ENCODE results near the gene EIF4E2.

DNA sequence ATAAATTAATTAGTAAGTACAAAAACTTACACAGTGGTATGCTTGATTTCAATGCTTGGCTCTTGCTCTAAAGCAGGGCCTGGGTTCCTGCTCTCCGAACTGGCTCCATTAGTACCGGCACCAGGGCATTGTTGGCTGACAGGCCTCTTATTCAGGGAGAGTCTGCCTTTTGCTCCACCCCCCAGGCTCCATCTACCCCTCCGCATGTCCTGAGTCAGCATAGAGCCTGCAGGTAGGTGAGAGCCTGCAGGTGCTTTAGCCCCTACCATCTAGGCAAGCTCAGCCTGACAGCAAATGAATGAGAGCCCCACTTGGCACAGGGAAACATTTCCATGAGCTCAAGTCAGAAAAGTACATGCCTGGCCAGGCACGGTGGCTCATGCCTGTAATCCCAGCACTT lies 47.8 kb downstream of the EIF4E2 start:
- TF ChIP-seq, protein P1, sequence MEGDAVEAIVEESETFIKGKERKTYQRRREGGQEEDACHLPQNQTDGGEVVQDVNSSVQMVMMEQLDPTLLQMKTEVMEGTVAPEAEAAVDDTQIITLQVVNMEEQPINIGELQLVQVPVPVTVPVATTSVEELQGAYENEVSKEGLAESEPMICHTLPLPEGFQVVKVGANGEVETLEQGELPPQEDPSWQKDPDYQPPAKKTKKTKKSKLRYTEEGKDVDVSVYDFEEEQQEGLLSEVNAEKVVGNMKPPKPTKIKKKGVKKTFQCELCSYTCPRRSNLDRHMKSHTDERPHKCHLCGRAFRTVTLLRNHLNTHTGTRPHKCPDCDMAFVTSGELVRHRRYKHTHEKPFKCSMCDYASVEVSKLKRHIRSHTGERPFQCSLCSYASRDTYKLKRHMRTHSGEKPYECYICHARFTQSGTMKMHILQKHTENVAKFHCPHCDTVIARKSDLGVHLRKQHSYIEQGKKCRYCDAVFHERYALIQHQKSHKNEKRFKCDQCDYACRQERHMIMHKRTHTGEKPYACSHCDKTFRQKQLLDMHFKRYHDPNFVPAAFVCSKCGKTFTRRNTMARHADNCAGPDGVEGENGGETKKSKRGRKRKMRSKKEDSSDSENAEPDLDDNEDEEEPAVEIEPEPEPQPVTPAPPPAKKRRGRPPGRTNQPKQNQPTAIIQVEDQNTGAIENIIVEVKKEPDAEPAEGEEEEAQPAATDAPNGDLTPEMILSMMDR (IDR thresholded peaks at IDR 0.05; ENCODE audit: extremely low read depth in 1 of 2, insufficient read depth in 1 of 2, low read depth in 1 of 2, low read length in 2 of 2): no peak
- no peak for TF ChIP-seq POLR2A (IDR thresholded peaks at IDR 0.05; ENCODE audit: low read depth, low read length)
- TF ChIP-seq JUN (IDR thresholded peaks at IDR 0.05; ENCODE audit: borderline replicate concordance, insufficient read depth, insufficient read length, low read depth): no peak
- TF ChIP-seq POLR2AphosphoS5 (IDR thresholded peaks at IDR 0.05; ENCODE audit: insufficient read depth, low read depth, low read length): no peak
- TF ChIP-seq EZH2 (IDR thresholded peaks at IDR 0.05; ENCODE audit: borderline replicate concordance, low read depth, low read length, severe bottlenecking): no peak
- TF ChIP-seq MYC (IDR thresholded peaks at IDR 0.05; ENCODE audit: low read depth, low read length): no peak

All from endothelial cell of umbilical vein (primary cell).